Endothelial cell of umbilical vein (primary cell): ENCODE measurements around the gene ITGB1BP1. TPM values are rescaled to one million over a fixed set of nuclear protein-coding genes. Genes with fewer than 3 reads are reported as not detected.

Source experiments
- BruUV-seq: library from RNA; stranded (reverse); fragments of 400-500 nt; replicated peaks from 2 replicates; lab custom pipeline; 2021; lab: Mats Ljungman, UMichigan
- CTCF ChIA-PET: fragments of 300-600, 350-600 bp; sonication (Branson Sonifier 250); formaldehyde crosslinking; loops from one replicate; lab custom pipeline; 2021; ENCODE audit warnings: antibody characterized with exemption, inconsistent platforms; lab: Charles Lee
- POLR2A ChIA-PET: fragments of 300-600, 350-600 bp; sonication (Branson Sonifier 250); formaldehyde crosslinking; loops from one replicate; lab custom pipeline; 2021; ENCODE audit warnings: antibody characterized with exemption, inconsistent platforms; lab: Charles Lee
- DNase-seq: peaks from one replicate; pipeline ENCODE4 v3.0.0-alpha.2; 2011; ENCODE audit warnings: low read depth, low spot score
- FAIRE-seq: peaks from 2 replicates; lab custom pipeline; 2011; peaks lifted over from hg19 to GRCh38; lab: Jason Lieb, UNC
- H2AFZ ChIP-seq: 2 replicates; pipeline ENCODE4 v1.6.0; 2012; ENCODE audit warnings: low read depth, low read length, control low read depth, inconsistent platforms
- H3K27ac ChIP-seq: 2 replicates; pipeline ENCODE4 v1.5.1; 2011; ENCODE audit warnings: low read depth, mild to moderate bottlenecking, control low read depth, low read length, moderate library complexity; ENCODE audit not compliant: insufficient read depth
- H3K27me3 ChIP-seq, 2 experiments: 2 replicates each; pipeline versions ENCODE4 v1.6.0 to v1.6.1; 2011; ENCODE audit warnings: low read length in 2 of 2, mixed read lengths in 1 of 2; ENCODE audit not compliant: control insufficient read depth in 2 of 2, insufficient read depth in 2 of 2
- H3K36me3 ChIP-seq, 2 experiments: 2 replicates in 1 of 2; 3 replicates in 1 of 2; pipeline ENCODE4 v1.5.1; 2011; ENCODE audit warnings: low read length in 2 of 2, mild to moderate bottlenecking in 1 of 2, moderate library complexity in 1 of 2; ENCODE audit not compliant: control insufficient read depth in 2 of 2, insufficient read depth in 2 of 2; ENCODE audit errors: extremely low read depth in 1 of 2
- H3K4me1 ChIP-seq: 3 replicates; pipeline ENCODE4 v1.5.1; 2011; ENCODE audit warnings: mild to moderate bottlenecking, low read length; ENCODE audit not compliant: control insufficient read depth, insufficient read depth; ENCODE audit errors: extremely low read depth
- H3K4me2 ChIP-seq: 2 replicates; pipeline ENCODE4 v1.6.1; 2011; ENCODE audit warnings: low read length, control low read depth, mixed read lengths; ENCODE audit not compliant: insufficient read depth
- H3K4me3 ChIP-seq, 3 experiments: fragments of 200-600 bp in 1 of 3; sonication (generic), shearing (Covaris generic) in 1 of 3; replicated peaks in 1 of 3; 2 replicates each; pipeline ENCODE4 v1.5.1; 2011 to 2016; ENCODE audit warnings: control low read depth in 3 of 3, low read length in 3 of 3, mild to moderate bottlenecking in 2 of 3, inconsistent platforms in 1 of 3, low read depth in 1 of 3, moderate library complexity in 1 of 3; ENCODE audit not compliant: insufficient read depth in 1 of 3
- H3K79me2 ChIP-seq: 2 replicates; pipeline ENCODE4 v1.6.0; 2012; ENCODE audit warnings: low read length, inconsistent platforms; ENCODE audit not compliant: control insufficient read depth, insufficient read depth
- H3K9ac ChIP-seq: replicated peaks from 2 replicates; pipeline ENCODE3; 2011; ENCODE audit warnings: low read length, control low read depth; ENCODE audit not compliant: insufficient read depth; ENCODE audit errors: extremely low read depth
- H3K9me1 ChIP-seq: replicated peaks from 3 replicates; pipeline ENCODE4 v1.6.0; 2011; ENCODE audit warnings: mild to moderate bottlenecking, low read length; ENCODE audit not compliant: control insufficient read depth, insufficient read depth; ENCODE audit errors: extremely low read depth
- H3K9me3 ChIP-seq: replicated peaks from 2 replicates; pipeline ENCODE4 v1.5.1; 2012; ENCODE audit warnings: low read length, inconsistent platforms; ENCODE audit not compliant: control insufficient read depth, insufficient read depth
- H4K20me1 ChIP-seq: replicated peaks from 2 replicates; pipeline ENCODE3; 2011; ENCODE audit warnings: mild to moderate bottlenecking, low read length; ENCODE audit not compliant: control insufficient read depth, insufficient read depth; ENCODE audit errors: extremely low read depth
- CTCF ChIP-seq, 2 donors: IDR thresholded peaks; 1 replicate in 1 of 2; 2 replicates in 1 of 2; pipeline ENCODE4 v1.5.1; 2011; ENCODE audit warnings: low read length in 2 of 2, mild to moderate bottlenecking in 2 of 2, moderate library complexity in 2 of 2, control low read depth in 1 of 2, inconsistent platforms in 1 of 2, low read depth in 1 of 2; ENCODE audit not compliant: insufficient read depth in 1 of 2; ENCODE audit errors: extremely low read depth in 1 of 2
- EZH2 ChIP-seq: IDR thresholded peaks from 2 replicates; pipeline ENCODE4 v1.6.1; 2012; ENCODE audit warnings: borderline replicate concordance, low read depth, mild to moderate bottlenecking, moderate library complexity, low read length, inconsistent platforms; ENCODE audit not compliant: severe bottlenecking
- FOS ChIP-seq: IDR thresholded peaks from 2 replicates; pipeline ENCODE4 v1.6.1; 2011; ENCODE audit warnings: mild to moderate bottlenecking, low read length, moderate library complexity, borderline replicate concordance; ENCODE audit not compliant: insufficient read depth
- MAX ChIP-seq: IDR thresholded peaks from 2 replicates; pipeline ENCODE4 v1.6.1; 2011; ENCODE audit not compliant: insufficient read depth, insufficient read length
- MYC ChIP-seq: IDR thresholded peaks from one replicate; pipeline ENCODE4 v1.6.1; 2011; ENCODE audit warnings: mild to moderate bottlenecking, low read depth, low read length
- POLR2AphosphoS5 ChIP-seq: IDR thresholded peaks from 2 replicates; pipeline ENCODE4 v1.6.1; 2012; ENCODE audit warnings: low read depth, mild to moderate bottlenecking, control low read depth, low read length, moderate library complexity; ENCODE audit not compliant: insufficient read depth
- dilution Hi-C: fragments of 300-500 bp; cut with MboI; formaldehyde crosslinking; loops from one replicate; pipeline ENCODE4 v1.15.0; 2019; ENCODE audit warnings: low sequenced_read_pairs; ENCODE audit not compliant: extremely low pct_ligation_motif_present
- intact Hi-C: fragments of 100-400 bp; cut with micrococcal nuclease; formaldehyde crosslinking; loops from one replicate; pipeline ENCODE4 v1.10.0; 2022
- polyA plus RNA-seq, 4 experiments: library from polyadenylated mRNA; depleted of rRNA in 3 of 4; stranded (reverse) in 3 of 4; unstranded in 1 of 4; fragments of >200 nt; gene quantifications; 2 replicates each; pipeline versions ENCODE4 v1.2.1 to v1.2.3, GENCODE V29; 2011 to 2012; ENCODE audit warnings: missing spikeins in 1 of 4
- total RNA-seq: library from RNA; stranded (reverse); gene quantifications from 2 replicates; pipeline ENCODE4 v1.2.3, GENCODE V29; 2021

The ITGB1BP1 gene
- total and polyA plus RNA-seq, 2 donors (not counting 3 experiments of a cell fraction or from before 2014, with no cell fraction given), result 45.0 to 170 TPM

- no peak for TF ChIP-seq MAX
- TF ChIP-seq POLR2AphosphoS5, result no peak
- no peak for TF ChIP-seq CTCF (IDR thresholded peaks at IDR 0.05; ENCODE audit: extremely low read depth in 1 of 2, insufficient read depth in 1 of 2, low read depth in 1 of 2, low read length in 2 of 2)
- no peak for TF ChIP-seq EZH2
- no peak for TF ChIP-seq FOS
- no peak for TF ChIP-seq MYC
These were observed 52.6 kb downstream of the ITGB1BP1 start for GRCh38 chr2:9370746-9371145.

More at GRCh38 chr2:9370746-9371145, 52.6 kb downstream of the ITGB1BP1 start:
- ChIA-PET POLR2A (no interaction called here), CTCF (interaction anchor here (0.7 to 2.1 kb wide), 11 partner anchors 11 to 497 kb away, joined by 3 to 24 read pairs (median 4); no protein-coding TSS in a partner anchor)
- Histone ChIP-seq H4K20me1 (no peaks in the 10 kb centered on the region), H2AFZ (no peak overlapping the region), H3K36me3 (peaks cover 21 to 48% of the 10 kb centered on the region in 2 experiments), H3K4me1 (no peaks in the 10 kb centered on the region), H3K27me3 (no peaks in the 10 kb centered on the region), H3K27ac (no peak overlapping the region), H3K9me1 (no peaks in the 10 kb centered on the region), H3K4me2 (no peak overlapping the region), H3K4me3 (no peak overlapping the region), H3K79me2 (no peaks in the 10 kb centered on the region), H3K9me3 (no peaks in the 10 kb centered on the region), H3K9ac (no peak overlapping the region)
- dilution Hi-C loops, result loop anchor here (25.0 kb wide), 1 partner anchor 208 kb away; no protein-coding TSS in a partner anchor
- DNase-seq (no peak), FAIRE-seq (no peak)
- BruUV-seq, result no TSS peak
- intact Hi-C loops, result loop anchor here (2.0 kb wide), 1 partner anchor 228 kb away; no protein-coding TSS in a partner anchor
